Non-pigmented ciliary epithelial cell (primary cell): ENCODE measurements around the gene PHLPP1.
A peak's percentile ranks its signal among the peaks of the same experiment; 100 is the strongest.

Experiments used
- DNase-seq: peaks from one replicate; pipeline ENCODE4 v3.0.0-alpha.2; 2010; ENCODE audit warnings: low read depth

The PHLPP1 gene

DNA sequence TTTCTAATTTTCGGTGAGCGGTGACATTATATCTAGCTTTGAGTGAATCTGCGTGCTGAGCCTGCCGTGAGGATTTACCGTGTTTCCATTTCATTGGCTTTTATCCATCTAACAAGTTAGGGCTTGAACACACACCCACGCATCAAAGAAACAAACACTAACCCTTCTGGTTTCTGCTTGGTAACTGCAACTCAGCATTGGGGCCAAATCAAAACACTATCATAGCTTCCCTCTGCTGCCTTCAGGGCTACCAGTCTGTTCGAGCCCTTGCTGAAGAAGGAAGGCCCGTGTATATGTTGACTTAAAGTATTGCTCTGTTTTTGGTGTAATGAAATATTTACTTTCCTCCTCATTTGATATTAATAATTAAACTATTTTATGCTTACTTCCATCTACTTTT is 227.2 kb downstream of the PHLPP1 start:
- no peak for DNase-seq

DNA sequence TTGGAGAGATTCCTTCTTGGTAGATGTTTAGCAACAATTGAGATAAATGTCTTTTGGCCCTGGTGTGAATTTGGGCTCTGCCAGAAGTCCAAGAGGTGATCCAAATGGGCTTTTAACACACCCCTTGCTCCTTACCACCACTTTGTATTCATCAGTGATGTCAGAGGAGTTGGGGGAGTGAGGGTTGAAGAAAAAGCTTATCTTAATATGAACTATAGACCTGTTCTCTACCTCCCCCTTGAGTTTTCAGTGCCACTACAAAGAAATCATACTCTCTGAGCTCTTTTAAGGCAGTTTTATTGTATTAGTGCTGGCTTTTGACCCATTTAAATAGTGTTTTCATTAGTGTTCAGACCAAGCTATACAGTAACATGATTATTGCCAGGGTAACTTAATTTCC is 229.1 kb downstream of the PHLPP1 start:
- DNase-seq: no peak

DNA sequence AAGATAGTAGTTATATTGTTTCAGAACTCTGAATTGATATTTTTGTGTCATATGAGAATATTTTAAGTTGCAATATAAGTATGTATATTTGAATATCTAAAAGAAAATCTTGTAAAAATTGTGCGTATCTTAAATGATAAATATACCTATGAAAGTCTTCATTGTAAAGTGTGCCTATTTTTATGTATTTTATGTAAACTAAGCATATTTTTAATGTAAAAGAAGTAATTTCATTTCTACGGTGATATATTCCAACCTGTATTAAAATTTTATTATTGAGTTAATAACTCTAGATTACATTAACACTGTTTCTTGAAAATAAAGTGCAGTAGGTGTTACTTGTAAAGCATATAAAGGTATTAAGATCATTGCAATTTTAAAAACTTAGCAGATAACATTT is 233.4 kb downstream of the PHLPP1 start:
- no peak for DNase-seq

DNA sequence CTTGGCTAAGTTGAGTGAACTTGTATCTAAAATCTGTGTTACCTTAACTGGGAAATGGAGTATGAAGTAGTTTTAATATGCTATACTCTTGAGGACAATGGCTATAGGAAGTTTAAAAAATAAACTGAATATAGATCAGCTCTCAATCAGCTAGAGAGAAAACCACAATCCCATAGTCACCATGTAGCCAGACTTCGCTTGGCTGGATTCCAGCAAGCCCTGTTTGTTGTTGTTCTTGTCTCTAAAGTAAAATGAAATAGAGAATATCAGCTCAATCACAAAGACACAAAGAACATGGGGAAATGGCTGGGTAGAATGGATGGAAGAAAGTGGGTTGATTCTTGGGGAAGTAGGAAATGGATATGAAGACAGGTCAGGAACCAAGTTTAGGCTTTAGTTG is 234.9 kb downstream of the PHLPP1 start:
- no peak for DNase-seq

DNA sequence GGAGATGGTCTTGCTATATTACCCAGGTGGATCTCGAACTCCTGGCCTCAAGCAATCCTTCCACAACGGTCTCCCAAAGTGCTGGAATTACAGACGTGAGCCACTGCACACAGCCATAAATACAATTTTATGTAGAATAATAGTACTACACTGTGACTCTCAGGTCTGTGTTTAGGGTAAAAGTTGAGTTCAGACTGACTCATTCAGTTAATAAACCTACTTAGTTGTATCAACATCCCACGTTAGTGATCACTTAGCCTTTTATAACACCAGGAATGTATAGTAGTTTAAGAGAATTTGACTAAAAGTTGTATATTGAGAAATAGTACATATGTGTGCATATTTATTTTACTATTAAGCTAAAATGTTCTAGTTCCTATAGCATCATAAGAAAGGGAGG is 237.5 kb downstream of the PHLPP1 start:
- no peak for DNase-seq

DNA sequence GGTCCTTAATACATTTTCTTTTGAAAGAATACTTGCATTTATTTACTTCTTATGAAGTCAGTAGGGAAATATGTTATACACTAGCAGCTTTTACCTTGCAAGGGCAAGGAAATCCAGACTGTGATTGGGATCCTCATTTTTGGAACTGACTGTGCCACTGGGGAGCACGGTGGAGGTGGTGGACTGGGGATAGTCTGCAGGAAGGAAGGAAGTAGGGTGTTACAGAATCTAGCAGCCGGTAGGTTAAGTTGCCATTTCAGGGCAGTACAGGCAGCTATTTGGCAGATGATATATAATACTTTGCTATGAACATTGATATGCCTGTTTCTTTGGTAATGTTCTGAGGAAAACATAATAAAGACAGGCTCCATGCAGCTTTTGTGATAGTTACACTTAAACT is 238.3 kb downstream of the PHLPP1 start:
- no peak for DNase-seq

DNA sequence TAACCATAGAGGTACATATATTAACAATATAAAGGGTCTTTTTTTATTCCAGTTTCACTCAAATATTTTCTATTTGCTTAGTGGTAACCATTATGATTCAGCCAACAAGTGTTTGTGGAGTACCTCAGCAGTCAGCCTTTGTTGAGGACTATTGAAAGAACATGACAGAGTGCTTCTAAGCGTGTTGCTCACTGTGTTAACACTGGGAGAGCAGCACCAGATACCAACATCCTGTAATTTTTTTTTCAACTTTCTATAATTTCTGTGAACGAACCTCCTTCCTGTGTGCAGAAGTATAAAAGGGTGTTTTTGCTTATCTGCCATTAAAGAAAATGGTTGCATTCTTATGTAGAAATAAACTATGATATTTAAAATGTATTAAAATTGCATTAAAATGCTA is 239.0 kb downstream of the PHLPP1 start:
- DNase-seq: peak; percentile 27

DNA sequence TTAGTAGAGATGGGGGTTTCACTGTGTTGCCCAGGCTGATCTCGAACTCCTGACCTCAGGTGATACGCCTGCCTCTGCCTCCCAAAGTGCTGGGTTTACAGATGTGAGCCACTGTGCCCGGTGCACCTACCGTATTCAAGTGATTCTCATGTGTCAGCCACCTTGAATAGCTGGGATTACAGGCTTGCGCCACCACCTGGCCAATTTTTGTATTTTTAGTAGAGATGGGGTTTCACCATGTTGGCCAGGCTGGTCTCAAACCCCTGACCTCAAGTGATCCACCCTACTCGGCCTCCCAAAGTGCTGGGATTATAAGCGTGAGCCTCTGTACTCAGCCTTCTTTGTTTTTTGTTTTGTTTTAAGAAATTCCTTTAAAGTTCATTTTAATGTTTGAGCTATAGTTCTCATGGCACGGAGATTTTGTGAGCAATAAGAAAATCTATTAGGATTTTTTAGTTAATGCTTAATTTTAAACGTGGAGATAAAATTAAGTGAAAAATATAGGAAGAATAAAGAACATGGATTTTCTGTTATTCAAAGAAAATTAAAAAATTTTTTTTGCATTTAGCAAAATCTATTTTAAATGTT is 242.6 kb downstream of the PHLPP1 start:
- DNase-seq: no peak

DNA sequence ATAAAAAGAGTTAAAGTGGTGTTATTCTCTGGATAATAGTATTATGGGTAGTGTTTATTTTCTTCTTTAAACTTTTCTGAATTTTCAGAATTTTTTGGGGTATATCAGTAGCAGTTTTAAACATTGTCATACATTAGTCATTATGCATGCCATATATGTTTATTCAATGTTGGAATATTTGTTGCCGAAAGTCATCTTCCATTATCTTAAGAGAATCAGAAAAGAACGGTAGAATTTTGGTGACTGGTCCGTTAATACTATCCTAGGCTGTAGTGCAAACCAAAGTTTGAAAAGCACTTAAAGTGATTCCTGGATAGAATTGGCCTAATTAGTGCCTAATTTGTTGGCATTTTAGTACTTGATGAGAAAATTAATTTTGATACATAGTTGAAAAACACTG is 244.1 kb downstream of the PHLPP1 start:
- no peak for DNase-seq

DNA sequence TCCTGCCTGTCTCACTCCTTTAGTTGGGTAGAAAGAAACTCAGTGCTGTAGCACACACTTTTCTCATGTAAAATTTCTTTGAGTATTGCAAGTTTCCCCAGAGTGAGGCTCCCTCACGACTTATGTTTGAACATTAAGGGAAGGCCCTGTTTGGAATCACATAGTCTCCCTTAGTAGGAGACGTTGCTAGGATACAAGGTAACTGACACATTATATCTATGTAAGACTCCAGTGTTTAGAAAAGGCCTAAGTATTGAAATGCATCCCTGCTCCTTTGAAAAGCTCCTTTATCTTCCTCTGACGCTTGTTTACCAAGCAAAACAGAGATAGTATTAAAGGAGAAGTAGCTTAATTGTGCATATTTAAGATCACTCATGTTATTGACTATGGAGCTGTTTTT is 248.2 kb downstream of the PHLPP1 start:
- DNase-seq: no peak

DNA sequence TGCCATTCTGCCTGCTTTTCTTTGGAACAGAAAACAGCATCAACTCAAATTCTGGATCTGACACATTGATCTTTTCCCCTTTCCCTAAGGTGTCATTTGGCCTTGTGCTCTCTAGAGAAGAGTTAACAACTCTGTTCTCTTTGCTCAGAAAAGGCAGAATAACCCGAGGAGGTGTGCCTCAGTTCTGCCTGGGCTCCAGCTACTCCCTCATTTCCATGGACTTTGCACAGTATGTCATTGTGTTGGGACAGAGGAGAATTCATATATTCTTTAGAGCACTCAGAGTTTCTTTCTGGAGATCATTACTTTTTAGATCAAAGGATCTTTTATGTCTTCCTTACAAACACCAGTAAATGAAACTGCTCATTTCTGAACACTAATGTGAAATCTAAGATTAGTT is 249.1 kb downstream of the PHLPP1 start:
- DNase-seq: no peak

DNA sequence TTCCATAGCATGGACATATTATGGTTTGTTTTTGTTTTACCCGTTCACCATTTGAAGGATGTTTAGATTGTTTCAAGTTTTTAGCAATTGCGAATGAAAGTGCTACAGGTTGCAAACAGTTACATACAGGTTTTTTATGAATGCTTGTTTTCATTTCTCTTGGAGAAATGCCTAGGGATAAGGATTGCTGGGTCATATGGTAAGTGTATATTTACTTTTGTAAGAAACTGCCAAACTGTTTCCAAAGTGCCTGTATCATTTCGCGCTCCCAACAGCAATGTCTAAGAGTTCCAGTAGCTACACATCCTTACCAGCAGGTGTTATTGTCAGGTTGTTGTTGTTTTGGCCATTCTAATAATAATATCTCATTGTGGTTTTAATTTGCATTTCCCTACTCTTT is 251.7 kb downstream of the PHLPP1 start:
- no peak for DNase-seq

DNA sequence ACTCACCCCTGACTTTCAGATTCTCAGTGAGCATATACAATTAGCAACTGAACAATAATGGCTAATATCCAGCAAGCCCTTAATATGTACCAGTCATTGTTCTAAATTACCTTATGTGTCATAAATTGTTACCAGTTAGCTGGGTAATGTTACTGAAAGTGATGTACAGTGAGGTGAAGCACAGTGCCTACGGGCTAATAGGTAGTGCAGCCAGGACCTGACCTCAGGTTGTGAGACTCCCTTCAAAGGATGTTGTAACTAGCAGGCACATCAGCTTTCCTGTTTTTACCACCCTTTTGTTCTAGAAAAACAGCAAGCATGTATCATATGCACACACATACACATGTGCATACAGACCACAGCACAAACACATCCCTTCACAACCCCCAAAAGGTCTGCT is 258.3 kb downstream of the PHLPP1 start:
- DNase-seq: no peak

DNA sequence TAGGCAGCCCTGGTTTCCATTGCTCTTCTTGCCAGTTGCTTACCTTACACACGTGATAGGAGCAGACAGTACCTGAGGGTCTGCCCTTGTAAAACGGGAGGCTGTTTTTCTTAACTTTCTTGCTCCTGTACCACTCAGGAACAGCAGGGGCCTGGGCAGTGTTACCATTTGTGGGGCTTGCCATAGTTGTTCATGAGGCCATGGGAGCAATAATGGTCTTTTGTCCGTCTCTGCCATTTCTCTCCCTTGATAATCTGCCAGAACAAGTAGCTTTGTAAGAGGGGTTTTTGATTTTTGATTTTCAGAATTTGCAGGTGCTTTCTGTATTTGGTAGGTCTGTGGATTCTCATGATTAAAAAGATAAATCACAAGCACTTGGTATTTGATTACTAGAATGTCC is 259.0 kb downstream of the PHLPP1 start:
- DNase-seq: no peak

DNA sequence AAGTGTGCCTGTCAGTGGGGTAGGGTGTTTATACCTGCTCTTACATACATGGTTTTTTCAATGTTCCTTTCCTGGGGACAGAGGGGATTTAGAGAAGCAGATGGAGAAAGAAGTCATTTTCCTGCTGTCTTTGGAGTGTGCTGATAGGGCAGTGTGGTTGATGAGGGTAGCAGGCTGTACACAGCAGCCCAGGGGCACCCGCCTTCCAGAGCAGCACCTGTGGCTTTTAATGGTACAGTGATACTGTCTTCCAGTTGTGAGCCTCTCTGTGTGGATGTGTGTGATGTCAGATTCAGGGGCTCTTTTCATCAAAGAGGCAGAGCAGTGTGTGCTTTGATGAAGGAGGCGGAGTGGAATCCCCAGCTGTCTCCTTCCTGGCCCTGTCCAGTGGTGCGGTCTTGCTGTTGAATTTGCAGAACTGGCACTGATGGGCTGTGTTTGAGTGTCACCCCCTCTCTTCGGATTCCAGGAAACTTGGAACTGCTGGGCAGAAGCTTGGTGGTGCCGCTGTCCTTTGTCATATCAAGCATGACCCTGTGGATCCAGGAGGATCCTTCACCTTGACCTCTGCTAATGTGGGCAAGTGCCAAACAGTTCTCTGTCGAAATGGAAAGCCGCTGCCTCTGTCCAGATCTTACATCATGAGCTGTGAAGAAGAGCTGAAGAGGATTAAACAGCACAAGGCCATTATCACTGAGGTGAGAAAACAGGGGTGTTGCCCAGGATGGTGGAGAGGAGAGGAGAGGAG is 259.8 kb downstream of the PHLPP1 start:
- DNase-seq: no peak

DNA sequence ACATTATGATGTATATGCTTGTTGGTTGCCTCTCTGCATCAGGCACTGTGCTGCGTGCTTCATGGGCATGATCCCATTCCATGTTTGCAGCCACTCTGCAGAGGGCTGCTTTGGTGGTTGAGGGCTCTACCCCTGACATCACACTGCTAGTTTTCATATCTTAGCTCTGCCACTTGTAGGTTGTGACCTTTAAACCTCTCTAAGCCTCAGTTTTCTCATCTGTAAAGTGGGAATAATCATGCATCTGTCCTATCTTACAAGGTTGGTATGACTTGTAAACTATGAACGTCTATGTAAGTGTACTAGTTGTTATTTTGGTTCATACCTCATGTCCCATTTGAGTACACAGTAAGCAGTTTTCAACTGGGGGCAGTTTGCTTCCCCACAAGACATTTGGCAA is 260.4 kb downstream of the PHLPP1 start:
- DNase-seq: no peak

DNA sequence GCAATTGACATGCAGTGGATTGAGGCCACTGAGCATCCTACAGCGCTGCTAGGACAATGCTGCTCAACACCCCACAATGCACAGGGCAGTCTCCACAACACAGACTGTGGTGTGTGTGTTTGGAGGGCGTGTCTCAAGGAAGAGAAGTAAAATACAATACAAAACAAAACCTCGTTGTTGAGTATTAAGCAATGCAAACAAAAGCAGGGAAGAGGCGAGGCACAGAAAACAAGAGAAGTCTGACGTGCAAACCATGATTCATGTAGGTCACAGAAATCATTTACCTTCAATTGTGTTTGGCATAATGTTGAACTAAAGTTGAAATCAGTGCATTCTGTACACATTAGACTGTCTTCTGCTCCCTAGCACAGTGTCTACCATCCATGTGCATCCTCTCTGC is 260.9 kb downstream of the PHLPP1 start:
- DNase-seq: no peak

DNA sequence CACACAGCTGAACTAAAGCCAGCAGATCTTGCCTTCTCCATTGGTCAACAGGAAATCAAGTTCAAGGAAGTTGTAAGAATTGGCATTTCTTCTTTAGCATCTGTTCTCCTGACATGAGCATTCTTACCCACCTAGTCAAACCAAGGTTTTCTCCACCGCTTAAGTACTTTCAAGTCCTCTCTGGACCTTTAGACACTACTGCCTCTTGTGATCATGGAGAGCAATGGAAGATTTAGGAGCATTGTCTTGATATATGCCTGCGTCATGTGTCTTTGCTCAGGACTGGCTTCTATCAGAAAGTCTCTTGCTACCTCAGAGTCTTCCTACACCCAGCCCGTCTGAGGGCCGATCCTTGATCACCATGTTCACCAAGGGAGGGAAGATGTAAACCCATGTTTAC is 262.2 kb downstream of the PHLPP1 start:
- DNase-seq: no peak

DNA sequence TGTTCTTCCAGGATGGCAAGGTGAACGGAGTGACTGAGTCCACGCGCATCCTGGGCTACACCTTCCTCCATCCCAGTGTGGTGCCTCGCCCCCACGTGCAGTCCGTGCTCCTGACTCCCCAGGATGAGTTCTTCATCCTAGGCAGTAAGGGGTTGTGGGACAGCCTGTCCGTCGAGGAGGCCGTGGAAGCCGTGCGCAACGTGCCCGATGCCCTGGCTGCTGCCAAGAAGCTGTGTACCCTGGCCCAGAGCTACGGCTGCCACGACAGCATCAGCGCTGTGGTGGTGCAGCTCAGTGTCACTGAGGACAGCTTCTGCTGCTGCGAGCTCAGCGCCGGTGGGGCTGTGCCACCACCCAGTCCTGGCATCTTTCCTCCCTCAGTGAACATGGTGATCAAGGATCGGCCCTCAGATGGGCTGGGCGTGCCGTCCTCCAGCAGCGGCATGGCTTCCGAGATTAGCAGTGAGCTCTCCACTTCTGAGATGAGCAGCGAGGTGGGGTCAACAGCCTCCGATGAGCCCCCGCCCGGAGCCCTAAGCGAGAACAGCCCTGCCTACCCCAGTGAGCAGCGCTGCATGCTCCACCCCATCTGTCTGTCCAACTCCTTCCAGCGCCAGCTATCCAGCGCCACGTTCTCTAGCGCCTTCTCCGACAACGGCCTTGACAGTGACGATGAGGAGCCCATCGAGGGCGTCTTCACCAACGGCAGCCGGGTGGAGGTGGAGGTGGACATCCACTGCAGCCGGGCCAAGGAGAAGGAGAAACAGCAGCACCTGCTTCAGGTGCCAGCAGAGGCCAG is 263.1 kb downstream of the PHLPP1 start:
- no peak for DNase-seq

DNA sequence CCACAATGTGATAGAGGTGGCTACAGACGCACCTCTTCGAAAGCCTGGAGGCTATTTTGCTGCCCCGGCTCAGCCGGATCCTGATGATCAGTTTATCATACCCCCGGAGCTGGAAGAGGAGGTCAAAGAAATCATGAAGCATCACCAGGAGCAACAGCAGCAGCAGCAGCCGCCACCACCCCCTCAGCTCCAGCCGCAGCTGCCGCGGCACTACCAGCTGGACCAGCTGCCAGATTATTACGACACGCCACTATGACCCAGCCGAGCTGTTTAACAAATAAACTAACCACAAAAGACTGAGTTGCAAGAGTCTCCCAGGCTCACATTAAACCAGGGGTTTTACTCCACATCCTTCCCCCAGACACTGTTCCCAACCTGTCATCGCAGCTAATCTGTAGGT is 263.8 kb downstream of the PHLPP1 start:
- peak; percentile 47 for DNase-seq

DNA sequence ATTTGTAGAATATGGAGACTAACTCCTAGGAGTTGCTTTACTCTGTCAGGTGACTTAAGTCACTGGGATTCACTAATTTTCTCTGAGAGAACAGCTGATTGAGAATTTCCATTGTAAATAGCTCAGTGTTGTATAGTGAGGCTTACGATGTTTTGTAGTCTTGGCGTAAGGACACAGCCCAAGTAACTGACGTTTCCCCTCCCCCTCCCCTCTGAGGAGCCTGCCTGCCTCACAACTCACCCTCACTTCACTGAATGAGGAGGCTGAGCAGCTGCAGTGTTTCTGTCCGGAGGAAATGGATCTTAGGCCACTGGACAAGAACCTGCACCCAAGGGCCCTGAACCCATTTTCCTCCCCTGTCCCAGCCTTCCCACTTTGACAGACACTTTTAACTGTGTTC is 264.6 kb downstream of the PHLPP1 start:
- no peak for DNase-seq

DNA sequence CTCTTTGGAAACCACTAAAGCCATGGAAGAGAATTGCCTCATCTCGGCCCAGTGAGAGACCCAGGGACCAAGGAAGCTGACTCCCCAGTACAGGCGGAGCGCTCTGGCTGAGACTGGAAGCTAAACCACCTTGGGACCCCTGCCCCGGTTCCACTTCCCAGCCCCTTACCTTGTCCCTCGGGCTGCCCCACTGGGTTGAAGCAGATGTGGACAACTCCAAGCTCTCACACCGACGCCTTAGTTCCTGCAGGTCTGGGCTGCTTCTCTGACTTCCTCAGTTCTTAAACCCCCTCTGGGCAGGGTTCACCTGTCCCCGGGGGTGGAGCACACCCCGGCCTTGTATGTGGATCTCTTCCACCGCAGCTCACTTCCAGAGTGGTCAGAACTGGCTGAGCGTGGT is 266.2 kb downstream of the PHLPP1 start:
- no peak for DNase-seq

DNA sequence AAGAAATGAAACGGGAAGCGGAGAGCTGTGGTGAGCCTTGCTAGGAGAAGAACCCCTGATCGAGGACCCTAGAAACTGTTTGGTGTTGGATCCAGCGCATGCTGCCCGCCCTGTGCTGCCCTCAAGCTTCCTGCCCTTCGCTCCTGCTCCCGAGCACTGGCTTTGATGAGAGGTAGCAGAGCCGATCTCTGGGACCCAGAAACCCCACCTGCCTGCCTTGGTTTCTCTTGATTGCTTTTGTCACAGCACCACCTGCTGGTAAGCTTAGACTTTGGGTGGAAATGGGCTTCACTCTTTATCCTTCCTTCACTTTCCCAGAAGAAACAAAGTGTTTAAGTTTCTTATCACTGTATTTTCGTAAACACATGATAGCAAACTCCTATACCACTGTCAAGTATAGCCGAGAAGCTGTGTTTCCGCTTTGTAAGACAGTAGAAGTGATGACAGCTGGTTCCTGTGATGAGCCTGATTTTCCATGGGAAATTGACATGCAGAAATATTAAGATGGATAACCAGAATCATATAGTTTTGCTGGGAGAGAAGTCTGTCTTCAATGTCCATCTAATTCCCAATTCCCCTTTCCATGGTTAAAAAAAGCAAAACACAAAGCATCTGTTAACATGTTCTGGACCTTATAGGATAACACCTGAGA is 267.4 kb downstream of the PHLPP1 start:
- DNase-seq: no peak
